GM12872 (cell line): ENCODE results near the gene RNF217.

Source experiments
- TF ChIP-seq, protein P1 (sequence below): IDR thresholded peaks from 3 replicates; pipeline ENCODE4 v1.5.1; 2011; ENCODE audit warnings: low read depth, mild to moderate bottlenecking, low read length, moderate library complexity; ENCODE audit not compliant: insufficient read depth

The RNF217 gene

DNA sequence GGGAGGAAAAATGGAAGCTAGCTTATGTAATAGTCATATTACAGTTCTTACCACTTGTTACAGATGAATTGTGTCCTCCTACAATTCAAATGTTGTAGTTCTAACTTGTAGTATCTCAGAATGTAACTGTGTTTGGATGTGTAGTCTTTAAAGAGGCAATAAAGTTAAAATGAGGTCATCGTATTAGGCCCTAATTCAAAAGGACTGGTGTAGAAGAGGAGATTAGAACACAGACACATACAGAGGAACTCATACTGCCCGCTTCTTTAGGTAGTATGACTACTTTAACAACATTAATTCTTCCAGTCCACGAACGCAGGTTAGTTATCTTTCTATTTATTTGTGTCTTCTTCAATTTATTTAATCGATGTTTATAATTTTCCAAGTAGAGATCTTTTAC is 144.8 kb downstream of the RNF217 start:
- TF ChIP-seq, protein P1, sequence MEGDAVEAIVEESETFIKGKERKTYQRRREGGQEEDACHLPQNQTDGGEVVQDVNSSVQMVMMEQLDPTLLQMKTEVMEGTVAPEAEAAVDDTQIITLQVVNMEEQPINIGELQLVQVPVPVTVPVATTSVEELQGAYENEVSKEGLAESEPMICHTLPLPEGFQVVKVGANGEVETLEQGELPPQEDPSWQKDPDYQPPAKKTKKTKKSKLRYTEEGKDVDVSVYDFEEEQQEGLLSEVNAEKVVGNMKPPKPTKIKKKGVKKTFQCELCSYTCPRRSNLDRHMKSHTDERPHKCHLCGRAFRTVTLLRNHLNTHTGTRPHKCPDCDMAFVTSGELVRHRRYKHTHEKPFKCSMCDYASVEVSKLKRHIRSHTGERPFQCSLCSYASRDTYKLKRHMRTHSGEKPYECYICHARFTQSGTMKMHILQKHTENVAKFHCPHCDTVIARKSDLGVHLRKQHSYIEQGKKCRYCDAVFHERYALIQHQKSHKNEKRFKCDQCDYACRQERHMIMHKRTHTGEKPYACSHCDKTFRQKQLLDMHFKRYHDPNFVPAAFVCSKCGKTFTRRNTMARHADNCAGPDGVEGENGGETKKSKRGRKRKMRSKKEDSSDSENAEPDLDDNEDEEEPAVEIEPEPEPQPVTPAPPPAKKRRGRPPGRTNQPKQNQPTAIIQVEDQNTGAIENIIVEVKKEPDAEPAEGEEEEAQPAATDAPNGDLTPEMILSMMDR: no peak

DNA sequence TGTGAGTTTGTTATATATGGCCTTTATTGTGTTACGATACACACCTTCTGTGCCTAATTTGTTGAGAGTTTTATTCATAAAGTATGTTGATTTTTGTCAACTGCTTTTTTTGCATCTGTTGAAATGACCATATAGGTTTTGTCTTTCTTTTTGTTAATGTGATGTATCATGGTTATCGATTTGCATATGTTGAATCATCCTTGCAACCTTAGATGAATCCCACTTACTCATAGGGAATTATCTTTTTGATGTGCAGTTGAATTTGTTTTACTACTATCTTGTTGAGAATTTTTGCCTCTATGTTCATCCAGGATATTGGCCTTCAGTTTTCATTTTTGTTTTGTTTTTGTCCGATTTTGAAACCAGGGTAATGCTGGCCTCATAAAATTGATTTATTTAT is 145.7 kb downstream of the RNF217 start:
- TF ChIP-seq, protein P1: no peak

DNA sequence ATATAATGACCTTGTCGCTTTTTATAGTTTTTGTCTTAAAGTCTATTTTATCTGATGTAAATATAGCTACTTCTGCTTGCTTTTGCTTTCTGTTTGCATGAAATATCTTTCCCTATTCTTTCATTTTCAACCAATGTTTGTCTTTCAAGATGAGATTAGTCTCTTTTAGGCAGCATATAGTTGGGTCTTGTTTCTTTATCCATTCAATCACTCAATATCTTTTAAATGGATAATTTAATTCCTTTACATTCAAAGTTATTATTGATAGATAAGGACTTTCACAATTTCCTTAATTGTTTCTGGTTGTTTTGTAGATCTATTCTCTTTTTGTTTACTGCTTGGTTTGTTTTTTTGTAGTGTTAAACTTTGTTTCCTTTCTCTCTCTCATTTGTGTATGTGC is 147.8 kb downstream of the RNF217 start:
- TF ChIP-seq, protein P1: no peak

DNA sequence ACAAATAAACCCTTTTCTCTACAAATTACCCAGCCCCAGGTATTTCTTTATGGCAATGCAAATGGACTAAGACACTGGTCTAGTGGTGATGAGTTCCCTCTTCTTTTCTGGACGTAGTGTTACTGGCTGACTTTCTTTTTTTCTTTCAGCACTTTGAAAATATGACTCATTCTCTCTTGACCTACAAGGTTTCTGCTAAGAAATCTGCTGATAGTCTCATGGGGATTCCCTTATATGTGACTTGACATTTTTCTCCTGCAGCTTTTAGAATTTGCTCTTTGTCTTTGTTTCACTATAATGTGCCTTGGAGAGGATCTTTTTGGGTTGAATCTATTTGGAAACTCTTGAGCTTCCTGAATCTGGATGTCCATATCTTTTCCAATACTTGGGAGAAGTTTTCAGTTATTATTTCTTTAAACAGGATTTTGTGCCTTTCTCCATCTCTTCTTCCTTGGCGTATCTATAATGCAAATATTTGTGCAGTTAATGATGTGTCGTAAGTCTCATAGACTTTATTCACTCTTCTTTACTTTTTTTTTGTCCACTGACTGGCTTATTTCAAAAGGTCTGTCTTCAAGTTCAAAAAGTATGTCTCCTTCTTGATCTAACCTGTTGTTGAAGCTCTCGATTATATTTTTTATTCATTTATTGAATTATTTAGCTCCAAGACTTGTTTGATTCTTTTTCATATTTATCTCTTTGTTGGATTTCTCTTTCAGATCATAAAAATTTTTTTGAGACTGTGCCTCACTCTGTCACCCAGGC is 149.2 kb downstream of the RNF217 start:
- TF ChIP-seq, protein P1: no peak

DNA sequence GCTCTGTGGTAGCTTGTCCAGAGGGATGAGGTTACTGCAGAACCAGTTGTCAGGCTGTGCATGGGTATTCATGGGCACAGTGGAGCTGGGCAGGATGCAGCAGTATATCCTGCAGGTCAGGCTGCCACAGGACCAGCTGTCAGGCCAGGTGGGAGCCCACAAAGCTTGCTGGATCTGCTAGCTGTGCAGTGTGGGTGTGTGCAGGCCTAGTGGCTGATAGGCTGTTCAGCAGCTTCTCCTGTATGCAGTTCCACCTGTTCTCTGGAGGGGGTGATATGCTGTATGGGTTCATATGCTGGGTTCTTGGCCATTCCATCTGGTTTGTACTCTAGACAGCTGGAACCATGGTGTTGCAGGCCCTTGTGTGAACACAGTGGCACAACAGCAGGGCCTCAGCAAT is 150.7 kb downstream of the RNF217 start:
- TF ChIP-seq, protein P1: peak; percentile 24; the same call in 1 of the 3 replicates

DNA sequence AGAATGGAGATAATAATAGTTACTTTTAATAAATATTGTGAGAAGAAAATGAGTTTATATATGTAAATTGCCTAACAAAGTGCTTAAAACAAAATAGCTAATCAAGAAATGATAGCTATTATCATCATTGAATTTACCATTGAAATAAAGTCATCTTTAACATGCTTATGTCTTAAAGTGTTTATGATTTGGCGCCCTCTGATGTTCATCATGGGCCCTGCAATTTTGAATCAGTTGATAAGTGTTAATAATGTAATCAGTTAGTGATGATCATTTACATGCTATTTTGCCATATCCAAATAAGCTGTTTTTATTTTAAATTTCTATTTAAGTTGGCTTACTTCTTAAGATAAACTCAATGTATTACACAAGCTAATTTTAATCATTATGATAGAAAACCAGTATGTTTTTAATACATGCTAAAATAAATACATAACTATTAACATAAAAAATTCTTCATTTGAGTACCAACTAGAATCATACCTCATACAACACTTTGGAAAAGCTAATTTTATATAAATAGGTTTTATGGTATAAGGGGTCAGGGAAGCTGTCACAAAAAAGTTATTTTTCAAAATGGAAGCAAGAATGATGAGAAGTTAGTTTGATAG is 152.1 kb downstream of the RNF217 start:
- TF ChIP-seq, protein P1: peak; percentile 46; the same call in 2 of the 3 replicates

DNA sequence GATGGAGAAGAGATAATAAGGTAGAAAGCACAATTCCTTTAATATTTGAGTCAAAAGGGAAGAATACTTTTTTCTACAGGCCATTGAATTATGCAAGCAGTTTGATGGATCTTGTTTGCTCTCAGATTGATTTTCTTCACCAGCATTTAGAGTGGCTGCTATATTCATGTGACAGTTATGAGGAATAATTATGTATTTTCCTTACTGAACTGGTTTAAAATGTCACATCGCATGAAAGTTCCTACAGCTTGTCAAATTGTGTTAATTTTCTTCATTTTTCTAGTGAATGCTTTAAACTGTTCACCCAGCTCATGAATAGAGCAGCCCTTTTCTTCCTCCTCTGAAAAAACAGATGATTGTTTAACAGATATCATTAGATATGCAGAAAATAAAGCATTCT is 153.9 kb downstream of the RNF217 start:
- TF ChIP-seq, protein P1: no peak
